ENCODE data around the gene SMIM14.
"Not testable (repeated sequence)": the region's sequence is repeated elsewhere in the genome, so short reads cannot be mapped to it uniquely, and the experiment has no call there.

The SMIM14 gene

DNA sequence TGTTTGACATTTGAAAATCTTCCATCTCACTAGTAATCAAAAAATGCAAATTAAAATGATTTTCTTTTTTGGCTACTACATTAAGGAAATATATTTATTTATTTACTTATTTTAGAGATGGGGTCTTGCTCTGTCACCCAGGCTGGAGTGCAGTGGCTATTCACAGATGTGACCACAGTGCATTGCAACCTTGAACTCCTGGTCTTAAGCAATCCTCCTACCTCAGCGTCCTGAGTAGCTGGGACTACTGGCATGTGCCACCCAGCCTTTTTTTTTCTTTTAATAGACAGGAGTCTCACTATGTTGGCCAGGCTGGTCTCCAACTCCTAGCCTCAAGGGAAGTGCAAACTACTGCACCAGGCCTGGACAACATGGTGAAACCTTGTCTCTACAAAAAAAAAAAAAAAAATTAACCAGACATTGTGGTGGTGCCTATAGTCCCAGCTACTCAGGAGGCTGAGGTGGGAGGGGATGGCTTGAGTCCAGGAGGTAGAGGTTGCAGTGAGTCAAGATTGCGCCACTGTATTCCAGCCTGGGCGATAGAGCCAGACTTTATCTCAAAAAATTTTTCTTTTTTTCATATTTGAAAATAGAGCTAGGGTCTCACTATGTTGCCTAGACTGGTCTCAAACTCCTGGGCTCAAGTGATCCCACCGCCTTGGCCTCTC is 4.4 kb upstream of the SMIM14 start:
- DNase-seq: no peak

DNA sequence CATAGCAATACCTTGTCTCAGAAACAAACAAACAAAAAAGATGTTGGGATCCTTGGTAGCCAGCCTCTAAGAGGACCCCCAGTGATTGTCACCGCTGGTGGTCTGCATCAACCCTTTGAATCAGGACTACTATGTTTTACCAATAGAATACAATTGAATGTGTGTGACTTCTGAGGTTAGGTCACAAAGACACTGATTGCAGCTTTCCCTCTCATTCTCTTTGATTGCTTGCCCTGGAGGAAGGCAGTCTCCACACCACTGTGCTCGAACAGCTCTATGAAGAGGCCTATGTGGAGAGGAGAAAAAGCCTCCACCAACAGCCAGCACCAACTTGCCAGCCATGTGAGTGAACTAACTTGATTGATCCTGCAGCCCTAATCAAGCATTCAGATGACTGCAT is 2.8 kb upstream of the SMIM14 start:
- DNase-seq: no peak

DNA sequence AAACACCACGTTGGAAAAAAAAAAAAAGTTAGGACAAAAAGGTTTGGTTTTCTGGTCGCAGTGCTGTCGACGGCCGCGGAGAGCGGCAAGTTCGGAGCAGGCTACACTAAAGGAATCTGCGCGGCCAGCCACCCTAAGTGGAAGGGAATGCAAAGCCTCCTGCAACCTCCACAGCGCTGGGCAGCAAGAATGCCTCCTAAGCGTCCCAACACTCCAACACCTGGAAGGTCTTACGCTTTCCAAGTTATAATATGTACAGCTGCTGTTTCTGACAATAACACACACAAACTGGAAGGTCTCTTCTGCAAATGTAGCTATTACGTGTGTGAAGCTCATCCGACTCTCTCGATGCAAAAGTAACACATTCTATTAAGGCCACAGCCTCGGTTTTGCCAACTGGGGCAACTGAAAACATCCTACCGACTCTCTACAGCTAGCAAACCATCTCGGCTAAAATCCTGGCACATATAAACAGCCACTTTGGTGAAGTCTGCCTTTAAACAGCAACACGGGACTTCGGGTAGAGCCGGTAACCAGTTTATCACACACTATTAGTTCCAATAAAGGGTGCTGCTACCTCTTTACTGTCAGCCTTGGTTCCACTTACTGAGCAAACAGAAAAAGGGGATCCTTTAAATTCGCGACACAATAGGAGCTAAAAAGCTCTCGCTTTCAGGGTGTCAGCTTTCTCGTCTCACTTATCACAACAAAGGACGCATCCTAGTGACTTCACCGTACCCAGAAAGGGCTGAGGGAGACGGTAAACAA is 895 bp downstream of the SMIM14 start:
- DNase-seq: no peak

DNA sequence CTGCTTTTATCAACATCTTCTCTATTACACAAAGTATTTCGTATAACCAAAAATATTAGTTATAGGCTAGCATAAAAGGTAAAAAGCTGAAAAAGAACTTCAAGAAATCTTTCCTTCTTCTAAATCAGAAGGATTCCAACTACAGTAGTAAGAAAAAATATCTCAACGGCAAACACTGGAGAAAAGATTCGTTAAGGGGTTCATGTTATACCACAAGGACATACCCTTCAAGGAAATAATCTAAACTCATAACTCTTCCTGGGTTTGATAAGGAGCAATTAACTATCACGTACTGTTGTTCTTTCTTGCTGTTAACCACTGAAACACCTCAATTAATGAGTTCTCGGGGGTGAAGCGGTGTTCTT is 1.5 kb downstream of the SMIM14 start:
- DNase-seq: no peak

DNA sequence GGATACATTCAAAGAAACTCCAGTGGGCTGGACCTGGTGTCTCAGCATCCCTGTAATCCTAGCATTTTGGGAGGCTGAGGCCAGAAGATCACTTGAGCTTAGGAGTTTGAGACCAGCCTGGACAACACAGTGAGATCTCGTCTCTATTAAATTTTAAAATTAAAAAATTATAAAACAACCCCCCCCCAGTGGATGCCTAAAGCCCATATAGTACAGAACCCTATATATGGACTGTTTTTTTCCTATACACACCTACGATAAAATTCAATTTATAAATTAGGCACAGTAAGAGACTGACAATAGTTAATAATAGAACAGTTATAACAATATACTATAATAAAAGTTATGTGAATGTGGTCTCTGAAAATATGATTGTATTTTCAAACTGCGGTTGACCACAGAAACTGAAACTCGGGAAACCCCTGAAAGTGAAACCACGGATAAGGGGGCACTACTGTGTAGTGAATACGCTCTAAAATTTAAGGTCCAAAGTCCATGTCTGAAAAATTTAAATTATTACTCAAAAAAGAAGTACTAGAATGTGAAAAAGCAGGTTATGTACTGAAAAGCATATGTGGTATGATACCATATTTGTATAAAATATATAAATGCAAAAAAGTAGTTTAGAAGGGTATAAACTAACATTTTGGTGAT is 2.0 kb downstream of the SMIM14 start:
- no peak for DNase-seq

GRCh38 chr4:39635023-39635422 is 3.6 kb downstream of the SMIM14 start:
- DNase-seq: no peak

DNA sequence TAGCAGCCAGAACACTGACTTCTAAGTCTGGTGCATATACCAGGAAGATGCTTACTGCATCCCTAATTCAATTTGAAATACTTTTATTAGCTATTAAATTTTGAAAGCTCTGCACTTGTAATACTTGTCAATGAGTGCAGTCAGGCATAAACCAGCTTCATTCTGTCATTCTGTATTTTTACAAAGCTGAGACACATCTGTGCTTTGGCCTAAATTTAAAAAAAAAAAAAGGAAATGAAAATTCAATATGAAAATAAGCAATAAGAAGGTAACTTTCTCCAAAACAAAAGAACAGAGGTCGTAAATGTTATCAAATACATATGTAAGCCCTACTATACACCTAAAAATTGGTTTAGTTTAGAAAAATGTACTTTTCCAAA is 7.0 kb downstream of the SMIM14 start:
- no peak for DNase-seq

GRCh38 chr4:39627413-39627812 is 11.3 kb downstream of the SMIM14 start:
- DNase-seq: no peak

- DNase-seq: no peak
Measured at GRCh38 chr4:39626913-39627312, 11.8 kb downstream of the SMIM14 start.

DNA sequence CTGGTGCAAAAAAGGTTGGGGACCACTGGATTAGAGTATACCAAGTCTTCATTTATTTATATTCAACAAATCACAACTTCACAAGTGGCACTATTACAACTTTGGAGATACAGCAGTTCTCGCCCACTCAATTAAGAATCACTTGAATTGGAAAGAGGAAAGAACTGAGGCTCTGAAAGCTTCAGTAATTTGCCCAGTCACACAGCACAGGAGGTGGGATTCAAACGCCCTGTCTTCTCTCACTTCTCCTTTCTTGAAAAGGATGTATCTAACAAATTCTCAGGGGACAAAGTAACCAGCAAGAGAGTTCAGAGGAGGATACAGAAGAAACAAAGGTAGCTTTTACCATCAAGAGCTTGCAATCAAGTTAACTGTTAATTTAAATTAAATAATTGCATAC is 12.4 kb downstream of the SMIM14 start:
- peak; percentile 18 for DNase-seq

DNA sequence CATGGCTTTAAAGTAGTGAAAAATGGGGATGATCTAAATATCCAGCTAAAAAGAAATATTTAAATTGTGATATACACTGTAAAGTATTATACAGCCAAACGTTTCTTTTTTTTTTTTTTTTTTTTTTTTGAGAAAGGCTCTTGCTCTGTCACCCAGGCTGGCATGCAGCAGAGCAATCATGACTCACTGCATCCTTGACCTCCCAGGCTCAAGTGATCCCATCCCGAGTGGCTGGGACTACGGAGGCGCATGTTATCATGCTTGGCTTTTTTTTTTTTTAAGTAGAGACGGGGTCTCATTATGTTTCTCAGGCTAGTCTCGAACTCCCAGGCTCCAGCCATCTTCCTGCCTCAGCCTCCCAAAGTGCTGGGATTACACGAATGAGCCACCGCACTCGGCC is 17.1 kb downstream of the SMIM14 start:
- no peak for DNase-seq

DNA sequence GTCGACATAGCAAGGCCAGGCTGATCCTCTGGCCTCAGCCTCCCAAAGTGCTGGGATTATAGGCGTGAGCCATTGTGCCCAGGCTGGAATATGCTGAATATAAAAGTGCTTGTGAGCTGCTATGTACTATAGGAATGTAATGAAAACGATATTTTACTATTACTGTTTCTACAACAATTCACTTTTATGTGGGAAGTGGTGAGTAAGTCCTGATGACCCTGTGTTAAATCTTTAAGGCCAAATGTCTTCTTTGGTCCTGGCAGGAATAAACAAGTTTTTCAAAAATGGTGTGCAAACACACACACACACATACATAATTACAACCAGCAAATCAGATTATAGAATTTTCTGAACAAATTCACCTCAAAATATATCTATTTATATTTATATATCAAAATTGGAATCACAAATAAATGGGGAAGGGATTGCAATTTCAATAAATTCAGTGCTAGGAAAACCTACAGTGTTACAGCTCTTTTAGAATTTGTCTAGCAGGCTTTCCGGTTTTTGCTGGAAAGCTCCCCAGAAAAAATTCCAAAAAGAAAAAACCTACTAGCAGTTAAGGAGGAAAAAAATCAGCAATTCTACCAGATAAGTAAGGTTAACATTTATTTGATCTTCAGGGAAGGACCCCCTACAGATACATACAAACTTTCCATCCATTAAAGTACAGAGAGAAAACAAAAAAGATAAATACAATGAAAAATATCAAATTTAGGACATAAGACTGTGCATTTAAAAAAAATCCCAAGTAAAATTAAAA is 17.9 kb downstream of the SMIM14 start:
- DNase-seq: no peak

- DNase-seq: no peak
Measured at GRCh38 chr4:39617534-39617933, 21.1 kb downstream of the SMIM14 start.

DNA sequence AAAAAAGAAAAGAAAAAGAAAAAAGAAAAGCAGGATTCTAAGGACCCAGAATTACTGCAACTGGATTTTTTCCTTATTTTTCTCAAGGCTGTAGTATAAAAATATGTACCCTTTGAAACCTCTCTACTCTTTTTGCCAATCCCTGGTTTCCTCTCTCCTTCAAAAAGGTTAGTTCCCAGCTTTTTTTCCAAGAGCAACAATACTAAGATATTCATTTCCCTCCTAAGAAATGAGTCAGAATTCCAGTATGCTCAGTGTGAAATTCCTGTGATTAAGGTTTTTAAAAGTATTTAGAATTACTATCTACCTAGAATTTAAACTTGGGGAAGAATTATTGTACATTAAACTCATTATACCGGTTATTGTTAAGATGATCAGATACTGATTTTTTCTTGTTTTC is 22.0 kb downstream of the SMIM14 start:
- DNase-seq: no peak

- DNase-seq: not testable (repeated sequence)
Measured at GRCh38 chr4:39616112-39616511, 22.6 kb downstream of the SMIM14 start.

DNA sequence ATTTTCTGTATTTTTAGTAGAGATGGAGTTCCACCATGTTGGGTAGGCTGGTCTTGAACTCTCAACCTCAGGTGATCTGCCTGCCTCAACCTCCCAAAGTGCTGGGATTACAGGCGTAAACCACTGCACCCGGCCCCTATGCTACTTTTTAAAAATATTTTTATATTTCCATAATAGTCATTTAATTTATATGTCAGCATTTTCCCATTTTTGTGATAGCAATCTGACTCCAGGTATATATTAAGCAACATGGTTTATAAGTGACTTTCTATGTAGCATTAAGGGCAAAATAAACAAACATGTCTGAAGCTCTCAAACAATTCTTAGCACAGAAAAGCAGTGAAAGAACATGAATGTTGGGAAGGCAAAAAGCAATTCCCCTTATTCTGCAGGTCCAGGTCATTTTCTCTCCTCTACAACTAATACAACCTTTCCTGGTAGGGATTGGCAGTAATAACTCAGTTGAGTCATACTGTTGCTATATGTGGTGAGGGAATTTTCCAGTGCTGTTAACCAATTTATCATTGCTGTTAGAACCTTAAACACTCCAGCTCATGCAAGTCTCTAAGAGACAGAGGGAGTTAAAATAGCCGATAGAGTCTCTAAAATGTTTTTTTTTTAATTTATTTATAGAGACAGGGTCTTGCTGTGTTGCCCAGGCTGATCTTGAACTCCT is 24.0 kb downstream of the SMIM14 start:
- DNase-seq: no peak

DNA sequence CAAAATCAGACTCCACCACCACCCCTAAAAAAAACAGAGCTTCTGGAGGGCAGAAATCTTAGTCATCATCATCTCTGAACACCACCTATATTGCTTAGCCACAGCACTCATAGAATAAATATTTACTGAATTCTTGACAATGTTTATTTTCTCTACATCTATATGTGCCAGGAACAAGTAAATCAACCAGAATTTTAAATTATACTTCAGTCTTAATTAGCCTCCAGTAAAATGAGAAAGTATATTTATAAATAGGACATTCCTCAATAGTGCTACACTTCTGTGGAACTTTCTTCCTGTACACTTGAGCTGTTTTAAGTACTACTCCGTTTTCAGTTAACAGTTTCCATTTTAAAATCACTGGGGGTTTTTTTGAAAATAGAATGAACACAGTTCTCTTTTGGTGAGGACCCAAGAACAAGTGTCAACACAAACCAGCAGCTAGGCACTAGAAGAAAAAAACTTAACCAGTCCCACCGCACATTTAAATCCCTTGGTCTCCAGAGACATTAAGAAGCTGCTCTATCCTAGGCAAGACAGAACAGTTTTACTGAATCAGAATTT is 25.5 kb downstream of the SMIM14 start:
- no peak for DNase-seq

- DNase-seq: no peak
Measured at GRCh38 chr4:39609454-39609931, 29.2 kb downstream of the SMIM14 start.

- DNase-seq: no peak
Measured at GRCh38 chr4:39608451-39608850, 30.2 kb downstream of the SMIM14 start.

GRCh38 chr4:39606747-39607146 is 31.9 kb downstream of the SMIM14 start:
- no peak for DNase-seq

- no peak for DNase-seq
Measured at GRCh38 chr4:39597695-39598381, 40.8 kb downstream of the SMIM14 start.

- DNase-seq: no peak
Measured at GRCh38 chr4:39596971-39597370, 41.7 kb downstream of the SMIM14 start.

Data from GDM1 (cell line).